Trophoblast cell (in vitro differentiated cells and primary cell): Measurements from ENCODE around the gene RFX2.
A peak's percentile ranks its signal among the peaks of the same experiment; 100 is the strongest.

ENCODE experiments used
- DNase-seq, 2 donors: peaks; one replicate each; pipeline ENCODE4 v3.0.0-alpha.2; 2016
- H2AFZ ChIP-seq: 2 replicates; pipeline ENCODE4 v1.6.1; 2013; ENCODE audit warnings: low read length, moderate library complexity, mild to moderate bottlenecking; ENCODE audit not compliant: insufficient read depth, poor library complexity
- H2AK5ac ChIP-seq: 2 replicates; pipeline ENCODE4 v1.6.1; 2013; ENCODE audit warnings: mild to moderate bottlenecking, low read length
- H2BK120ac ChIP-seq: 2 replicates; pipeline ENCODE4 v1.6.1; 2013; ENCODE audit warnings: low read length, mild to moderate bottlenecking, moderate library complexity; ENCODE audit not compliant: insufficient read depth, poor library complexity
- H2BK12ac ChIP-seq: 2 replicates; pipeline ENCODE4 v1.6.1; 2013; ENCODE audit warnings: mild to moderate bottlenecking, low read length, moderate library complexity
- H2BK5ac ChIP-seq: 2 replicates; pipeline ENCODE4 v1.6.1; 2013; ENCODE audit warnings: low read length, low read depth, moderate library complexity, mild to moderate bottlenecking; ENCODE audit not compliant: poor library complexity
- H3K14ac ChIP-seq: 2 replicates; pipeline ENCODE4 v1.6.1; 2013; ENCODE audit warnings: mild to moderate bottlenecking, low read length
- H3K18ac ChIP-seq: 2 replicates; pipeline ENCODE4 v1.6.1; 2013; ENCODE audit warnings: mild to moderate bottlenecking, low read length
- H3K23ac ChIP-seq: 2 replicates; pipeline ENCODE4 v1.6.1; 2013; ENCODE audit warnings: low read length
- H3K27ac ChIP-seq: 2 replicates; pipeline ENCODE4 v1.5.1; 2013; ENCODE audit warnings: low read depth, mild to moderate bottlenecking, inconsistent platforms, low read length, moderate library complexity
- H3K27me3 ChIP-seq: 2 replicates; pipeline ENCODE4 v1.6.1; 2013; ENCODE audit warnings: inconsistent platforms, mild to moderate bottlenecking, low read length, moderate library complexity; ENCODE audit not compliant: insufficient read depth
- H3K36me3 ChIP-seq, 2 experiments: 1 replicate in 1 of 2; 2 replicates in 1 of 2; pipeline ENCODE4 v1.6.1; 2013; ENCODE audit warnings: low read length in 2 of 2, mild to moderate bottlenecking in 2 of 2, moderate library complexity in 1 of 2; ENCODE audit not compliant: insufficient read depth in 2 of 2, control insufficient read depth in 1 of 2
- H3K4ac ChIP-seq: 2 replicates; pipeline ENCODE4 v1.6.1; 2013; ENCODE audit warnings: low read depth, mild to moderate bottlenecking, low read length, moderate library complexity
- H3K4me1 ChIP-seq, 2 experiments: 1 replicate in 1 of 2; 2 replicates in 1 of 2; pipeline ENCODE4 v1.6.1; 2013; ENCODE audit warnings: low read length in 2 of 2, mild to moderate bottlenecking in 2 of 2, moderate library complexity in 1 of 2; ENCODE audit not compliant: insufficient read depth in 2 of 2, control insufficient read depth in 1 of 2
- H3K4me2 ChIP-seq: 2 replicates; pipeline ENCODE4 v1.6.1; 2013; ENCODE audit warnings: inconsistent platforms, mild to moderate bottlenecking, low read length, moderate library complexity
- H3K4me3 ChIP-seq: 2 replicates; pipeline ENCODE4 v1.5.1; 2013; ENCODE audit warnings: mild to moderate bottlenecking, low read depth, low read length, inconsistent platforms
- H3K79me1 ChIP-seq: one replicate; pipeline ENCODE4 v1.6.1; 2013; ENCODE audit warnings: low read length
- H3K79me2 ChIP-seq: 2 replicates; pipeline ENCODE4 v1.6.1; 2013; ENCODE audit warnings: low read length, mild to moderate bottlenecking; ENCODE audit not compliant: control insufficient read depth, insufficient read depth, poor library complexity
- H3K9ac ChIP-seq: 2 replicates; pipeline ENCODE4 v1.6.1; 2013; ENCODE audit warnings: mild to moderate bottlenecking, low read length
- H3K9me3 ChIP-seq: 2 replicates; pipeline ENCODE4 v1.6.1; 2013; ENCODE audit warnings: low read depth, mild to moderate bottlenecking, control low read depth, inconsistent platforms, low read length; ENCODE audit not compliant: insufficient read depth
- H4K12ac ChIP-seq: 2 replicates; pipeline ENCODE4 v1.6.1; 2013; ENCODE audit warnings: low read depth, mild to moderate bottlenecking, low read length, moderate library complexity
- H4K8ac ChIP-seq: 2 replicates; pipeline ENCODE4 v1.6.1; 2013; ENCODE audit warnings: low read depth, mild to moderate bottlenecking, low read length, moderate library complexity
- H4K91ac ChIP-seq: one replicate; pipeline ENCODE4 v1.6.1; 2013; ENCODE audit warnings: low read depth, mild to moderate bottlenecking, low read length, moderate library complexity
- WGBS: extraction: QIAGEN DNeasy Blood & Tissue Kit; methylation state at CpG from one replicate; pipeline ENCODE4 v1.1.7; 2013; ENCODE audit warnings: missing lambda C conversion rate; ENCODE audit not compliant: insufficient read length, insufficient coverage; ENCODE audit errors: extremely low coverage; 5-methylcytosine and 5-hydroxymethylcytosine counted together

The RFX2 gene

DNA sequence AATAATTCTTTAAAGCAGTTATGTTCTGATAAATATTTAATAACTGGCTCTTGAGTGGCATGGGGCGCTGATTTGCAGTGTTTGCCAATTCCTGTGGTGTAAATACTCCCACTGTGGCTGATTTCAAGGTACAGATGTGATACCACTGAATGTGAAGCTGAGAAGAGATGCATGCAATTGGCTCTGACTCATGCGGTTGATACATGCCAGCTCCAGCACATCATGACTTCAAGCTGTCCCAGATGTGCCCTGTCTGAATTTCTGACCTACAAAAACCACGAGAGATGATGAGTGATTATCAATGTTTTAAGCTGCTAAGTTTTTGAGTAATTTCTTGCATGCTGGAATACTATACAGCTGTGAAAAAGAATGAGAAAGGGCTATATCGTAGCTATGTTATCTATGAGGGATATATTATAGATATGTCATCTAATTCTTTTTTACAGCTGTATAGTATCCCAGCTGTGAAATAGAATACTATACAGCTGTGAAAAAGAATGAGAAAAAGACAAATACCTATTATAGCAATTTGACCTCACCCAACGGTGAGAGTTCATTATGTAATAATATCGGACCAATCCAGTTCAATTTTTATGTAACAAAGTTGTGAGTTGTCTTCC, 17.5 kb upstream of the RFX2 start:
- Histone ChIP-seq H2BK120ac (no peak overlapping the region), H3K18ac (no peak overlapping the region), H3K9me3 (peaks cover 13% of the 10 kb centered on the region), H2BK5ac (no peak overlapping the region), H3K27me3 (no peaks in the 10 kb centered on the region), H3K27ac (no peak overlapping the region), H3K4me3 (no peak overlapping the region), H3K9ac (no peak overlapping the region), H3K23ac (no peak overlapping the region), H4K8ac (no peak overlapping the region), H2AFZ (no peak overlapping the region), H3K4me1 (no peaks in the 10 kb centered on the region), H2AK5ac (no peak overlapping the region), H3K14ac (no peak overlapping the region), H3K4ac (no peak overlapping the region), H3K79me2 (no peaks in the 10 kb centered on the region), H2BK12ac (no peak overlapping the region), H4K91ac (no peak overlapping the region), H3K36me3 (no peaks in the 10 kb centered on the region), H3K79me1 (no peaks in the 10 kb centered on the region), H3K4me2 (no peak overlapping the region), H4K12ac (no peak overlapping the region)
- no CpG with 5 or more reads among the region's 6 CpGs for WGBS
- no peak for DNase-seq

DNA sequence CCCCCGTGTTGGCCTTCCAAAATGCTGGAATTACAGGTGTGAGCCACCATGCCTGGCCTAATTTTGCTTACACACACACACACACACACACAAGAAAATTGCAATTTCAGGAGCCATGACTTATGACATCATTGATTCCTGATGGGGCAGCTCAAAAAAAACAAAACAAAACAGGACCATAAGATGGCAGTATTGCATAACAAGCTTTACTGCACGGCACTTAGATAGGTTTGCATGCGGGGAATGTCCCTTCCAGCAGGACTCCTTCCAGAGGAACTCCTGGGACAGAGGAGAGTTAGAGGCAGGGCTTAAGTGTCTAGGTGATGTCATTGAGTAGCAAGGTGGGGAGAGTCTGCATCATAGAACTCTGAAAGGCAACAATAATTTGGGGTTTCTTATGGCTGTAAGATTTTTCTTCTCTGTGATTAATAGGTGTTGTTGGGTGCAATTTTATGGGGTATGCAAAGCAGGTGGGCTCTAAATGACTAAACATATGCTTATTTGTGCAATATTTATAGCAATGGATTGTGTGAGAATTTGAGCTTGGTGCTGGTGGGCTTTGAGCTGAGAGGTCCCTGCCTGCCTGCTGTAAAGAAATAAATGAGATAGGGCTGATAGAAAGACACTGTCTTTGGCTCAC, 16.2 kb upstream of the RFX2 start:
- H3K27me3 ChIP-seq: no peaks in the 10 kb centered on the region
- H3K14ac ChIP-seq: no peak overlapping the region
- H3K9me3 ChIP-seq: peaks cover 7% of the 10 kb centered on the region
- H3K4me1 ChIP-seq: no peaks in the 10 kb centered on the region
- H2AK5ac ChIP-seq: no peak overlapping the region
- H2AFZ ChIP-seq: no peak overlapping the region
- no peaks in the 10 kb centered on the region for H3K79me1 ChIP-seq
- no peak overlapping the region for H3K9ac ChIP-seq
- no peak overlapping the region for H3K23ac ChIP-seq
- H2BK5ac ChIP-seq: no peak overlapping the region
- no peak overlapping the region for H4K91ac ChIP-seq
- no peak overlapping the region for H3K4me2 ChIP-seq
- no peak overlapping the region for H3K18ac ChIP-seq
- no peak overlapping the region for H3K27ac ChIP-seq
- H3K4me3 ChIP-seq: no peak overlapping the region
- H4K12ac ChIP-seq: no peak overlapping the region
- no peaks in the 10 kb centered on the region for H3K79me2 ChIP-seq
- DNase-seq: peak; percentile 60 to 89
- H3K4ac ChIP-seq: no peak overlapping the region
- no CpG with 5 or more reads among the region's 3 CpGs for WGBS
- no peak overlapping the region for H2BK120ac ChIP-seq
- no peaks in the 10 kb centered on the region for H3K36me3 ChIP-seq
- no peak overlapping the region for H4K8ac ChIP-seq
- H2BK12ac ChIP-seq: no peak overlapping the region

DNA sequence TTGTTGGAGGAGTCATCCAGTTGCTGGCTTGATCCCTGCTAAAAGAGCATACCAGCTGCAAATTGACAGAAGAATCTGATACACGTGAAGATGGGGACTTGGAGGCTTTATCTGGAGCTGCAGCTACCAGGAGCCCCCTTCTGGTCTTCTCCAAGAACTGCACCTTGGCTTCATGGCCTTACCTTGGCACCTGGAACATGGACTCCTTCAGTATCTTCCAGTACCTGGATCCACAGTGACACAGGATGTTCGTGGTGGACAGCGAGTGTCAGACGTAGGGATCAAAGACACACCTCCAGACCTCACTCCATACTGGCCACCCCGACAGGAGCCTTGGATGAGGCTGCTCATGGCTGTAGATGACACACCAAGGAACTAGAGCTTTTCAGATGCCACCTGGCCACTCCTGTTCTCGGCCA, 15.3 kb upstream of the RFX2 start:
- Histone ChIP-seq H3K14ac (no peak overlapping the region), H3K9me3 (peaks cover 7% of the 10 kb centered on the region), H3K4me3 (no peak overlapping the region), H2AFZ (no peak overlapping the region), H4K91ac (no peak overlapping the region), H2BK5ac (no peak overlapping the region), H3K27me3 (no peaks in the 10 kb centered on the region), H3K9ac (no peak overlapping the region), H3K36me3 (no peaks in the 10 kb centered on the region), H3K79me2 (no peaks in the 10 kb centered on the region), H4K12ac (peak overlapping the region; percentile 18), H2AK5ac (no peak overlapping the region), H3K4ac (no peak overlapping the region), H3K23ac (no peak overlapping the region), H3K79me1 (no peaks in the 10 kb centered on the region), H4K8ac (no peak overlapping the region), H2BK12ac (no peak overlapping the region), H3K4me2 (no peak overlapping the region), H3K27ac (no peak overlapping the region), H3K18ac (no peak overlapping the region), H2BK120ac (no peak overlapping the region), H3K4me1 (no peaks in the 10 kb centered on the region)
- DNase-seq: peak; percentile 82 to 95
- no CpG with 5 or more reads among the region's 6 CpGs for WGBS

DNA sequence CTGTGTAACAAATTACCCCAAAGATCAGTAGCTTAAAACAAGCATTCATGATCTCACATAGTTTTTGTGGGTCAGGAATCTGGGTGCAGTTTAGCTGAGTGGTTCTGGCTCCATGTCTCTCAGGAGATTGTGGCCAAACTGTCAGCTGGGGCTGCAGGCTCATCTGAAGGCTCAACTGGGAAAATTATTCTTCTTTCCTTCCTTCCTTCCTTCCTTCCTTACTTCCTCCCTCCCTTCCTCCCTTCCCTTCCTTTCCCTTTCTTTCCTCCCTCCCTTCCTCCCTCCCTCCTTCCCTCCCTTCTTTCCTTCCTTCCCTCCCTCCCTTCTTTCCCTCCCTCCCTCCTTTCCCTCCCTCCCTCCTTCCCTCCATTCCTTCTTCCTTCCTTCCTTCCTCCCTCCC, 8.7 kb upstream of the RFX2 start:
- H4K12ac ChIP-seq: no peak overlapping the region
- no peak overlapping the region for H4K8ac ChIP-seq
- no peak overlapping the region for H3K9ac ChIP-seq
- no peaks in the 10 kb centered on the region for H3K79me1 ChIP-seq
- no peak overlapping the region for H3K4ac ChIP-seq
- H2BK120ac ChIP-seq: no peak overlapping the region
- no peak overlapping the region for H3K4me3 ChIP-seq
- no peak overlapping the region for H3K18ac ChIP-seq
- H3K27me3 ChIP-seq: no peaks in the 10 kb centered on the region
- no peak overlapping the region for H3K14ac ChIP-seq
- H4K91ac ChIP-seq: no peak overlapping the region
- H3K4me1 ChIP-seq: no peaks in the 10 kb centered on the region
- peaks cover 4% of the 10 kb centered on the region for H3K9me3 ChIP-seq
- no peak overlapping the region for H3K4me2 ChIP-seq
- no peaks in the 10 kb centered on the region for H3K79me2 ChIP-seq
- no peak overlapping the region for H3K27ac ChIP-seq
- DNase-seq: no peak
- H2AFZ ChIP-seq: no peak overlapping the region
- no peak overlapping the region for H3K23ac ChIP-seq
- H3K36me3 ChIP-seq: no peaks in the 10 kb centered on the region
- no peak overlapping the region for H2BK12ac ChIP-seq
- H2AK5ac ChIP-seq: no peak overlapping the region
- no peak overlapping the region for H2BK5ac ChIP-seq
